Esophagus muscularis mucosa (tissue), 3 donors: ENCODE measurements around the gene DSP.

Experiments
- POLR2A ChIP-seq: fragments of 450-650 bp; IDR thresholded peaks from one replicate; pipeline ENCODE4 v1.6.1; 2017; ENCODE audit warnings: antibody characterized with exemption, moderate library complexity, mild to moderate bottlenecking, low read depth
- TF ChIP-seq, protein P1 (sequence below), 3 experiments: fragments of 200-600 bp in 2 of 3; fragments of 450-650 bp in 1 of 3; sonication (generic) in 2 of 3; IDR thresholded peaks; one replicate each; pipeline ENCODE4 v1.5.1; 2017 to 2019; ENCODE audit warnings: antibody characterized with exemption in 3 of 3, mild to moderate bottlenecking in 2 of 3, moderate library complexity in 1 of 3

DNA sequence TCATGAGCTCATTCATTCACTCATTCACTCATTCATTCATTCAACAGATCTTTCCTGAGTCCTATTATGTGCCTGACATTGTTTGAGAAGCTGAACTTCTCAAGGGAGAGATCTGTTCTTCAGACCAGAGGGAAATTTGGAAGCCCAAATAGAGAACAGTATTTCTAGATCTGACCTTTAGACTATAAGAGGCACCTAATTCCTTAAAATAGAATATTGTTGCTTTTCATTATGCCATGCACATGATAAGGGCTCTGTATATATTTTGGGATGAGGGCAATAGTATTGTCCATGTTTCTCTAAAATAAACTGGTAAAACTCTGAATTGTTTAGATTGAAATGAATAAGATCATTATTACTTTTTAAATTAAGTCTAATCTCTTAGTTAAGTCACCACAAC lies 18.6 kb upstream of the DSP start:
- TF ChIP-seq, protein P1, sequence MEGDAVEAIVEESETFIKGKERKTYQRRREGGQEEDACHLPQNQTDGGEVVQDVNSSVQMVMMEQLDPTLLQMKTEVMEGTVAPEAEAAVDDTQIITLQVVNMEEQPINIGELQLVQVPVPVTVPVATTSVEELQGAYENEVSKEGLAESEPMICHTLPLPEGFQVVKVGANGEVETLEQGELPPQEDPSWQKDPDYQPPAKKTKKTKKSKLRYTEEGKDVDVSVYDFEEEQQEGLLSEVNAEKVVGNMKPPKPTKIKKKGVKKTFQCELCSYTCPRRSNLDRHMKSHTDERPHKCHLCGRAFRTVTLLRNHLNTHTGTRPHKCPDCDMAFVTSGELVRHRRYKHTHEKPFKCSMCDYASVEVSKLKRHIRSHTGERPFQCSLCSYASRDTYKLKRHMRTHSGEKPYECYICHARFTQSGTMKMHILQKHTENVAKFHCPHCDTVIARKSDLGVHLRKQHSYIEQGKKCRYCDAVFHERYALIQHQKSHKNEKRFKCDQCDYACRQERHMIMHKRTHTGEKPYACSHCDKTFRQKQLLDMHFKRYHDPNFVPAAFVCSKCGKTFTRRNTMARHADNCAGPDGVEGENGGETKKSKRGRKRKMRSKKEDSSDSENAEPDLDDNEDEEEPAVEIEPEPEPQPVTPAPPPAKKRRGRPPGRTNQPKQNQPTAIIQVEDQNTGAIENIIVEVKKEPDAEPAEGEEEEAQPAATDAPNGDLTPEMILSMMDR (IDR thresholded peaks at IDR 0.05): no peak
- TF ChIP-seq POLR2A: no peak
